ENCODE results near the gene SNX33.

- no peak for TF ChIP-seq CTCF (IDR thresholded peaks at IDR 0.05)
- TF ChIP-seq POLR2A (IDR thresholded peaks at IDR 0.05): no peak
- no peak for TF ChIP-seq EP300 (IDR thresholded peaks at IDR 0.05)
Measured at GRCh38 chr15:75702436-75702835, 54.7 kb downstream of the SNX33 start.
